Activated gamma-delta T cell treated with Interleukin-2 at 50 U/mL for 16 hours (primary cell): ENCODE results near the gene GDF9.

Source experiments
- DNase-seq: peaks from one replicate; pipeline ENCODE4 v3.0.0-alpha.2; 2020

The GDF9 gene

GRCh38 chr5:132816083-132816482 lies 50.2 kb downstream of the GDF9 start:
- DNase-seq, result no peak

- no peak for DNase-seq
Measured at GRCh38 chr5:132815454-132815853, 50.8 kb downstream of the GDF9 start.

- no peak for DNase-seq
Measured at GRCh38 chr5:132814503-132815294, 51.6 kb downstream of the GDF9 start.

GRCh38 chr5:132813599-132814502 lies 52.4 kb downstream of the GDF9 start:
- peak; percentile 17 for DNase-seq

- DNase-seq, result no peak
Measured at GRCh38 chr5:132812781-132813598, 53.3 kb downstream of the GDF9 start, which contains the start of gene SOWAHA. SOWAHA (plus strand) TSS chr5:132813302; CDS start chr5:132813622, 320 bp downstream.

GRCh38 chr5:132812123-132812765 lies 54.0 kb downstream of the GDF9 start:
- DNase-seq, result no peak
